Measurements from ENCODE around the gene GNAQ. TPM values are rescaled to one million over a fixed set of nuclear protein-coding genes. Genes with fewer than 3 reads are reported as not detected.

Gene GNAQ
- total RNA-seq, 1 experiment from 2014 or later: 28.7 TPM

DNA sequence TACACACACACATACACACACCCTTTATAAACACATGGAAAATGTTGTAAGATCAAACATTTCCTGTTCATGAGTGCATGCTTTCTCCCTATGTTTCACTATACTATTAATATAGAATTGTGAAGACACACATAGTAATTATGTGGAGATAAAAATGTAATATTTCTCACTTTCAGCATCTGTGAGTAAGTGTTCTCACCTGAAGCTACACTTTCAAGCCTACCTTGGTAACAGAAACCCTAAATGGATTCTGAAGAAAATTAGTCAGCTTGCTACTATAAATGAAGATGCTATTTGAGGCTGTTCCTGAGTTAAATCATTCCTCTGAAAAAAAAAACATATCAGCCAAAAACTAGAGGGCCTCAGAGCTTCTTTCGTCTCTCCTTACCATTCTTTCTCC is 302.4 kb downstream of the GNAQ start:
- no peaks in the 10 kb centered on the region for H3K9me2 ChIP-seq (ENCODE audit: insufficient read depth)
- no TSS peak for BruUV-seq (replicated peaks)
- intact Hi-C loops (cut with micrococcal nuclease): no loop called here
- no peak for DNase-seq (ENCODE audit: low read depth, low spot score)
- H3K79me2 ChIP-seq (ENCODE audit: insufficient read depth, low read length): no peaks in the 10 kb centered on the region
- H3K4me1 ChIP-seq (ENCODE audit: control insufficient read depth in 1 of 2, insufficient read depth in 2 of 2, low read length in 2 of 2): no peaks in the 10 kb centered on the region
- no peak overlapping the region for H3K9ac ChIP-seq (ENCODE audit: low read length)
- ATAC-seq: no peak
- H3K27me3 ChIP-seq (ENCODE audit: insufficient read depth, low read length): no peaks in the 10 kb centered on the region
- ChIA-PET POLR2A (no interaction called here), CTCF (no interaction called here), RAD21 (ENCODE audit: low non-redundant PET in 1 of 2, low total read pairs in 2 of 2, uncharacterized antibody in 2 of 2, unreplicated experiment in 2 of 2) (no interaction called here)
- no peak overlapping the region for H3K27ac ChIP-seq (ENCODE audit: low read depth, low read length)
- H3K4me3 ChIP-seq (replicated peaks in 1 of 2; ENCODE audit: low read depth in 1 of 2, low read length in 2 of 2): no peak overlapping the region
- H4K20me1 ChIP-seq (ENCODE audit: insufficient read depth): no peaks in the 10 kb centered on the region
- no peak overlapping the region for H3K4me2 ChIP-seq (ENCODE audit: low read length)
- H3K9me3 ChIP-seq (ENCODE audit: control insufficient read depth in 1 of 2, insufficient read depth in 1 of 2, low read depth in 1 of 2, low read length in 2 of 2): no peaks in the 10 kb centered on the region
- no peak overlapping the region for H2AFZ ChIP-seq (ENCODE audit: low read depth, low read length, poor library complexity, severe bottlenecking)
- TF ChIP-seq, protein P1, sequence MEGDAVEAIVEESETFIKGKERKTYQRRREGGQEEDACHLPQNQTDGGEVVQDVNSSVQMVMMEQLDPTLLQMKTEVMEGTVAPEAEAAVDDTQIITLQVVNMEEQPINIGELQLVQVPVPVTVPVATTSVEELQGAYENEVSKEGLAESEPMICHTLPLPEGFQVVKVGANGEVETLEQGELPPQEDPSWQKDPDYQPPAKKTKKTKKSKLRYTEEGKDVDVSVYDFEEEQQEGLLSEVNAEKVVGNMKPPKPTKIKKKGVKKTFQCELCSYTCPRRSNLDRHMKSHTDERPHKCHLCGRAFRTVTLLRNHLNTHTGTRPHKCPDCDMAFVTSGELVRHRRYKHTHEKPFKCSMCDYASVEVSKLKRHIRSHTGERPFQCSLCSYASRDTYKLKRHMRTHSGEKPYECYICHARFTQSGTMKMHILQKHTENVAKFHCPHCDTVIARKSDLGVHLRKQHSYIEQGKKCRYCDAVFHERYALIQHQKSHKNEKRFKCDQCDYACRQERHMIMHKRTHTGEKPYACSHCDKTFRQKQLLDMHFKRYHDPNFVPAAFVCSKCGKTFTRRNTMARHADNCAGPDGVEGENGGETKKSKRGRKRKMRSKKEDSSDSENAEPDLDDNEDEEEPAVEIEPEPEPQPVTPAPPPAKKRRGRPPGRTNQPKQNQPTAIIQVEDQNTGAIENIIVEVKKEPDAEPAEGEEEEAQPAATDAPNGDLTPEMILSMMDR (IDR thresholded peaks at IDR 0.05 in 2 of 3, conservative IDR thresholded peaks at IDR 0.05 in 1 of 3; ENCODE audit: borderline replicate concordance in 1 of 3, insufficient read depth in 1 of 3, low read depth in 2 of 3, low read length in 2 of 3): no peak
- no peak for TF ChIP-seq ELF1 (IDR thresholded peaks at IDR 0.05; ENCODE audit: borderline replicate concordance, low read depth)
- TF ChIP-seq EZH2 (IDR thresholded peaks at IDR 0.05): no peak
- TF ChIP-seq ZFX (IDR thresholded peaks at IDR 0.05): no peak
- no peak for TF ChIP-seq EZH2phosphoT487 (IDR thresholded peaks at IDR 0.05; ENCODE audit: borderline replicate concordance)
- TF ChIP-seq SRF (IDR thresholded peaks at IDR 0.05; ENCODE audit: low read depth): no peak
- no peak for TF ChIP-seq POLR2A (IDR thresholded peaks at IDR 0.05; ENCODE audit: borderline replicate concordance, extremely low read depth, insufficient read depth, insufficient read length)
- TF ChIP-seq JUND (IDR thresholded peaks at IDR 0.05): no peak
- TF ChIP-seq SP1 (IDR thresholded peaks at IDR 0.05; ENCODE audit: low read depth): no peak
- TF ChIP-seq CBX3 (IDR thresholded peaks at IDR 0.05; ENCODE audit: low read depth): no peak
- TF ChIP-seq TCF7L2 (IDR thresholded peaks at IDR 0.05; ENCODE audit: borderline replicate concordance, extremely low read depth, insufficient read depth, insufficient read length): no peak
- no peak for TF ChIP-seq FOSL1 (IDR thresholded peaks at IDR 0.05; ENCODE audit: low read depth)
- no peak for TF ChIP-seq MAX (IDR thresholded peaks at IDR 0.05)
- TF ChIP-seq, protein P2, sequence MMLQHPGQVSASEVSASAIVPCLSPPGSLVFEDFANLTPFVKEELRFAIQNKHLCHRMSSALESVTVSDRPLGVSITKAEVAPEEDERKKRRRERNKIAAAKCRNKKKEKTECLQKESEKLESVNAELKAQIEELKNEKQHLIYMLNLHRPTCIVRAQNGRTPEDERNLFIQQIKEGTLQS (IDR thresholded peaks at IDR 0.05): no peak
- TF ChIP-seq EGR1 (IDR thresholded peaks at IDR 0.05; ENCODE audit: low read depth): no peak
- no peaks in the 10 kb centered on the region for H3K36me3 ChIP-seq (ENCODE audit: control insufficient read depth in 1 of 2, insufficient read depth in 2 of 2, low read length in 2 of 2)
